ENCODE measurements around the gene SLC6A17.

SLC6A17 gene

GRCh38 chr1:110150330-110151174 is at the start of gene SLC6A17:
Gene SLC6A17, plus strand, starts transcription at chr1:110150494. Its CDS starts 16,436 bp downstream, at chr1:110166930.
- no peak within 1 kb of the TSS for H3K4me2 ChIP-seq (ENCODE audit: low read length)
- H3K4me3 ChIP-seq (ENCODE audit: low read length), result no peak within 1 kb of the TSS
- no peaks in the 10 kb centered on the region for H3K79me2 ChIP-seq (ENCODE audit: low read length)
- no peak within 1 kb of the TSS for H2AFZ ChIP-seq (ENCODE audit: low read depth, low read length)
- no peaks in the 10 kb centered on the region for H3K4me1 ChIP-seq (ENCODE audit: low read length)
- TF ChIP-seq CTCF (IDR thresholded peaks at IDR 0.05; ENCODE audit: low read depth, low read length) (no peak), EZH2phosphoT487 (IDR thresholded peaks at IDR 0.05; ENCODE audit: low read depth) (no peak)
- no peaks in the 10 kb centered on the region for H3K9me3 ChIP-seq (ENCODE audit: insufficient read depth, low read length)
- no peak within 1 kb of the TSS for H3K27ac ChIP-seq (ENCODE audit: low read length)
- H4K20me1 ChIP-seq (ENCODE audit: insufficient read depth, low read length), result no peaks in the 10 kb centered on the region
- no peaks in the 10 kb centered on the region for H3K36me3 ChIP-seq (replicated peaks; ENCODE audit: low read depth, low read length)
- no peak within 1 kb of the TSS for H3K9ac ChIP-seq (ENCODE audit: low read length)
- H3K27me3 ChIP-seq (ENCODE audit: low read depth, low read length), result peaks cover 9% of the 10 kb centered on the region; the same call in 1 of the 2 replicates

DNA sequence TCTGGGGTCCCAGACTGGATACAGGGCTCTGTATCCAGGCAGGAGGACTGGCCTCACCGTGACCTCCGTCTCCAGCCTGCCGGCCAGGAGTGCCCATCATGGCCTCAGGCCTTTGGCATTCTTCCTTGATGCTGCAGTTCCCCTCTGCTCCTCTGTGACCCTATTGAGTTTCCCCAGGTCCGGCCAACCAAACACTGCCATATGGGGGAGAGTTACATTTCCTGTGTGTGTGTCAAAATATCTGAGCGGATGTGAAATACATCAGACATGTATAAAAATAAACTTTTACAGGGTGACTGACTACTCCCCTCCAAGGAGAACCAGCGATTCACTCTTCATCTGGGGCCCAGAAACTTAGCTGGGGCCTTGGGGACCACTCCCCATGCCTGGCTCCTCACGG is 48.2 kb upstream of the SLC6A17 start:
- no peaks in the 10 kb centered on the region for H4K20me1 ChIP-seq (ENCODE audit: insufficient read depth, low read length)
- H3K4me1 ChIP-seq (ENCODE audit: low read length), result peaks cover 2% of the 10 kb centered on the region; the same call in 1 of the 2 replicates
- TF ChIP-seq CTCF (IDR thresholded peaks at IDR 0.05; ENCODE audit: low read depth, low read length) (no peak), EZH2phosphoT487 (IDR thresholded peaks at IDR 0.05; ENCODE audit: low read depth) (no peak)
- H3K9me3 ChIP-seq (ENCODE audit: insufficient read depth, low read length), result no peaks in the 10 kb centered on the region
- no peak overlapping the region for H3K9ac ChIP-seq (ENCODE audit: low read length)
- H3K4me2 ChIP-seq (ENCODE audit: low read length), result no peak overlapping the region
- H3K79me2 ChIP-seq (ENCODE audit: low read length), result no peaks in the 10 kb centered on the region
- no peaks in the 10 kb centered on the region for H3K27me3 ChIP-seq (ENCODE audit: low read depth, low read length)
- no peaks in the 10 kb centered on the region for H3K36me3 ChIP-seq (replicated peaks; ENCODE audit: low read depth, low read length)
- H3K27ac ChIP-seq (ENCODE audit: low read length), result no peak overlapping the region
- H2AFZ ChIP-seq (ENCODE audit: low read depth, low read length), result no peak overlapping the region
- no peak overlapping the region for H3K4me3 ChIP-seq (ENCODE audit: low read length)

GRCh38 chr1:110106013-110106941 is 44.0 kb upstream of the SLC6A17 start:
- H3K4me2 ChIP-seq (ENCODE audit: low read length), result no peak overlapping the region
- H3K36me3 ChIP-seq (replicated peaks; ENCODE audit: low read depth, low read length), result no peaks in the 10 kb centered on the region
- H3K79me2 ChIP-seq (ENCODE audit: low read length), result no peaks in the 10 kb centered on the region
- H2AFZ ChIP-seq (ENCODE audit: low read depth, low read length), result peak overlapping the region; percentile 77; the same call in 1 of the 2 replicates
- no peak overlapping the region for H3K9ac ChIP-seq (ENCODE audit: low read length)
- TF ChIP-seq EZH2phosphoT487 (IDR thresholded peaks at IDR 0.05; ENCODE audit: low read depth), result no peak
- TF ChIP-seq CTCF (IDR thresholded peaks at IDR 0.05; ENCODE audit: low read depth, low read length), result peak; percentile 78
- no peaks in the 10 kb centered on the region for H4K20me1 ChIP-seq (ENCODE audit: insufficient read depth, low read length)
- H3K27ac ChIP-seq (ENCODE audit: low read length), result no peak overlapping the region
- H3K4me1 ChIP-seq (ENCODE audit: low read length), result peaks cover 2% of the 10 kb centered on the region; the same call in 1 of the 2 replicates
- no peaks in the 10 kb centered on the region for H3K9me3 ChIP-seq (ENCODE audit: insufficient read depth, low read length)
- no peak overlapping the region for H3K4me3 ChIP-seq (ENCODE audit: low read length)
- H3K27me3 ChIP-seq (ENCODE audit: low read depth, low read length), result no peaks in the 10 kb centered on the region
